Kidney epithelial cell (primary cell): Measurements from ENCODE around the gene CLSTN1. TPM values are rescaled to one million over a fixed set of nuclear protein-coding genes. Genes with fewer than 3 reads are reported as not detected.

Experiments
- DNase-seq: peaks from one replicate; pipeline ENCODE4 v3.0.0-alpha.2; 2010; ENCODE audit warnings: low read depth
- H3K27me3 ChIP-seq: 2 replicates; pipeline ENCODE4 v1.6.0; 2011; ENCODE audit warnings: low read length; ENCODE audit not compliant: control insufficient read depth, insufficient read depth
- H3K36me3 ChIP-seq: 2 replicates; pipeline ENCODE4 v1.5.1; 2011; ENCODE audit warnings: low read length; ENCODE audit not compliant: control insufficient read depth, insufficient read depth
- H3K4me3 ChIP-seq: 2 replicates; pipeline ENCODE4 v1.5.1; 2011; ENCODE audit warnings: low read depth, mild to moderate bottlenecking, control low read depth, low read length
- total RNA-seq: library from RNA; depleted of rRNA; stranded (reverse); fragments of >200 nt; gene quantifications from 2 replicates; pipeline ENCODE4 v1.2.3, GENCODE V29; 2015
- TF ChIP-seq, protein P1 (sequence below): IDR thresholded peaks from 2 replicates; pipeline ENCODE4 v1.5.1; 2011; ENCODE audit warnings: mild to moderate bottlenecking, moderate library complexity, low read length, control low read depth, inconsistent platforms; ENCODE audit not compliant: insufficient read depth, poor library complexity, severe bottlenecking

The CLSTN1 gene
- total RNA-seq, 1 donor from 2014 or later, result 115 TPM

DNA sequence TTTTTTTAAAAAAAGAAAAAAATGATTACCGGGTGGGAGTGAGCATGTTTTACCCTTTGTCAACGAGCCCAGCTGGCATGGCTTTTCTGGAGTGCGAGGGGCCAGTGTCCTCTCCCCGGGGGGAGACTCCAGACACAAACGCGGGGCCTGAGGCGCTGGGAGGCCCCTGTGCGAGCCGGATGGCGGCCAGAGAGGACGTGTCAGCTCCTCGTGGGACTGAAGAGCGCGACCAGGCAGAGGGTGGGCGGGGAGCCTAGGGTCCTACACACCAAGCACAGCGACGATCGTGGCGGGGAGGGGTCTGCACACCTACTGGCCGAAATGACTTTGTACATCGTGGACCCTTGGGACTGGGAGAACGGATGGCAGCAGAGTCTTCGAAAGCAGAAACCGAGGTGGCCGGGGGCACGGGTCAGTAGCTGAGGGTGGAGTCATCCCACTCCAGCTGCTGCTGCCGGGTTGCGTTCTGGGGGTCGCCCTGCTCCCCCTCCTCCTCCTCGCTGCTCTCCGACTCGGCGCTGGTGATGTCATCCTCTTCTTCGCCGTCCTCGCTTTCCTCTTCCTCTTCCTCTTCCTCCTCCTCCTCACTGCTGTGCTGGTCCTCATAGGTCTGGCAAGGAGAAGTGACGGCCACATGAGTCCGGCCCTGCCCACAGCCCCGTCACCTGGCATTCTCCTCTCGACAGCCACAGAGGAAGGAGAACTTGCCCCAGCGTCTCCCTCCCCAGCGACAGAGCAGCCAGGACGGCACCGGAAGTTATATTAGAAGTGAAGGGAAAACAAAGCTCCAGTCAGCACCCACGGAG, 93.5 kb downstream of the CLSTN1 start:
- TF ChIP-seq, protein P1, sequence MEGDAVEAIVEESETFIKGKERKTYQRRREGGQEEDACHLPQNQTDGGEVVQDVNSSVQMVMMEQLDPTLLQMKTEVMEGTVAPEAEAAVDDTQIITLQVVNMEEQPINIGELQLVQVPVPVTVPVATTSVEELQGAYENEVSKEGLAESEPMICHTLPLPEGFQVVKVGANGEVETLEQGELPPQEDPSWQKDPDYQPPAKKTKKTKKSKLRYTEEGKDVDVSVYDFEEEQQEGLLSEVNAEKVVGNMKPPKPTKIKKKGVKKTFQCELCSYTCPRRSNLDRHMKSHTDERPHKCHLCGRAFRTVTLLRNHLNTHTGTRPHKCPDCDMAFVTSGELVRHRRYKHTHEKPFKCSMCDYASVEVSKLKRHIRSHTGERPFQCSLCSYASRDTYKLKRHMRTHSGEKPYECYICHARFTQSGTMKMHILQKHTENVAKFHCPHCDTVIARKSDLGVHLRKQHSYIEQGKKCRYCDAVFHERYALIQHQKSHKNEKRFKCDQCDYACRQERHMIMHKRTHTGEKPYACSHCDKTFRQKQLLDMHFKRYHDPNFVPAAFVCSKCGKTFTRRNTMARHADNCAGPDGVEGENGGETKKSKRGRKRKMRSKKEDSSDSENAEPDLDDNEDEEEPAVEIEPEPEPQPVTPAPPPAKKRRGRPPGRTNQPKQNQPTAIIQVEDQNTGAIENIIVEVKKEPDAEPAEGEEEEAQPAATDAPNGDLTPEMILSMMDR, result no peak
- H3K27me3 ChIP-seq, result no peaks in the 10 kb centered on the region
- H3K36me3 ChIP-seq, result peaks cover 4% of the 10 kb centered on the region
- no peak overlapping the region for H3K4me3 ChIP-seq
- DNase-seq, result no peak

DNA sequence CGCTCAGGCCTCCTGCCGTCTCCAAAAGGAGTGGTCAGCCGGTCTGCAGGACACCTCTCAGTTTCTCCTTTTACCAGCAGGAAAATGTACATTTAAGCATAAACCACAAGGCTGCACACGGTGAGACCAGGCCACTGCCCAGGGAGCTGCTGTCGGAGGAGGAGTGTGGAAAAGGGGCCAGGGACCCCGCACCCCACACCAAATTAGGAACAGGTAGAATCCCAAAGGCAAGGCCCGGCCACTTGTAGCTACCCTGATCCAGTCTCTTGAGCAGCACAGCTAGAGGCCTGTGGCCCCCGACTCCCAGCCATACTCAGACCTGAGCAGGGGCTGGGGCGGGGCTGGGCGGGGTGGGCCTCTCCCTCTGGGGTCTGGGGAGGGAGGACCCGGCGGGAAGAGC, 94.2 kb downstream of the CLSTN1 start:
- Histone ChIP-seq H3K4me3 (no peak overlapping the region), H3K36me3 (peaks cover 5% of the 10 kb centered on the region), H3K27me3 (no peaks in the 10 kb centered on the region)
- TF ChIP-seq, protein P1, result no peak
- DNase-seq, result no peak

DNA sequence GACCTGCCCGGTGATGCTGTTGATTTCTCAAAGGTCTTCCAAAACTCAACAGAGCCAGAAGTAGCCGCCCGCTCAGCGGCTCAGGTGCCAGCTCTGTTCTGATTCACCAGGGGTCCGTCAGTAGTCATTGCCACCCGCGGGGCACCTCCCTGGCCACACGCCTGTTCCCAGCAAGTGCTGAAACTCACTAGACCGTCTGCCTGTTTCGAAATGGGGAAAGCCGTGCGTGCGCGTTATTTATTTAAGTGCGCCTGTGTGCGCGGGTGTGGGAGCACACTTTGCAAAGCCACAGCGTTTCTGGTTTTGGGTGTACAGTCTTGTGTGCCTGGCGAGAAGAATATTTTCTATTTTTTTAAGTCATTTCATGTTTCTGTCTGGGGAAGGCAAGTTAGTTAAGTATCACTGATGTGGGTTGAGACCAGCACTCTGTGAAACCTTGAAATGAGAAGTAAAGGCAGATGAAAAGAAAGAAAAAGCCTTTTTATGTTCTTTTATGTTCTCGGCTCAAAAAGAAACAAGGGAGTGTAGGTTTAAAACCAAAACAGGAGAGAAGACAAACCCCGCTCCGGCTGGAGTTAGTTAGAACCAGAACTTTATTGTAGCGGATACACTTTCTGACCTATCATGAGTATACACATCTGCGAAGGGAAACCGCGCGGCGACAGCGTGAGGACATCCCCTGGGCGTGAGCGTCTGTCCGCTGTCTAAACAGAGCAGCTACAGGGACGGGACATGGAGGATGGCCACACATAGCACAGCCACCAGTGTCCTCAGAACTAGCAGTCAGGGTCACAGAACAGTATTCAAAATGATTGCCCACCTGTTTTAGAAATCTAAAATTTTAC, 95.1 kb downstream of the CLSTN1 start:
- H3K36me3 ChIP-seq, result peaks cover 6% of the 10 kb centered on the region
- DNase-seq, result no peak
- no peaks in the 10 kb centered on the region for H3K27me3 ChIP-seq
- H3K4me3 ChIP-seq, result no peak overlapping the region
- TF ChIP-seq, protein P1, result no peak

DNA sequence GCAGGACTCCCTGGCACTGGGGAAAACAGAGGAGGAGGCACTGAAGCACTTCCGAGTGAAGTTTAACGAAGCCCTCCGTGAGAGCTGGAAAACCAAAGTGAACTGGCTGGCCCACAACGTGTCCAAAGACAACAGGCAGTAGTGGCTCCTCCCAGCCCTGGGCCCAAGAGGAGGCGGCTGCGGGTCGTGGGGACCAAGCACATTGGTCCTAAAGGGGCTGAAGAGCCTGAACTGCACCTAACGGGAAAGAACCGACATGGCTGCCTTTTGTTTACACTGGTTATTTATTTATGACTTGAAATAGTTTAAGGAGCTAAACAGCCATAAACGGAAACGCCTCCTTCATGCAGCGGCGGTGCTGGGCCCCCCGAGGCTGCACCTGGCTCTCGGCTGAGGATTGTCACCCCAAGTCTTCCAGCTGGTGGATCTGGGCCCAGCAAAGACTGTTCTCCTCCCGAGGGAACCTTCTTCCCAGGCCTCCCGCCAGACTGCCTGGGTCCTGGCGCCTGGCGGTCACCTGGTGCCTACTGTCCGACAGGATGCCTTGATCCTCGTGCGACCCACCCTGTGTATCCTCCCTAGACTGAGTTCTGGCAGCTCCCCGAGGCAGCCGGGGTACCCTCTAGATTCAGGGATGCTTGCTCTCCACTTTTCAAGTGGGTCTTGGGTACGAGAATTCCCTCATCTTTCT, 96.7 kb downstream of the CLSTN1 start:
- Histone ChIP-seq H3K36me3 (peaks cover 5% of the 10 kb centered on the region), H3K27me3 (no peaks in the 10 kb centered on the region), H3K4me3 (no peak overlapping the region)
- TF ChIP-seq, protein P1, result no peak
- DNase-seq, result no peak

DNA sequence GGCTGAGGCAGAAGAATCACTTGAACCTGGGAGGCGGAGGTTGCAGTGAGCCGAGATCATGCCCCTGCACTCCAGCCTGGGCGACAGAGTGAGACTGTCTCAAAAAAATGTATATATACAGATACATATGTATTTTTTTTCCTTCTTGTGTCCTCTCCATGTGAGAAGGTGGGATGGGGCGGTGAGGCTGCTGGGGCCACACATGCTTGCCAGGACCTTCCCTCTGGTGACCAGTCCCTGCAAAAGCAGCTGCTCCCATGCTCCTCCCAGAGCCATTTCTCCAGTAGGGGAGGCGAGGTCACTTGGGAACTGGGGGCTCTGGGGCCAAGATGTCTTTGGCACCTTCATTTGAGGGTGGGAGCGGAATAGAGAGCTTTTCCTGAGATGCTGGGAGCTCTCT, 97.4 kb downstream of the CLSTN1 start:
- Histone ChIP-seq H3K4me3 (no peak overlapping the region), H3K27me3 (no peaks in the 10 kb centered on the region), H3K36me3 (peaks cover 5% of the 10 kb centered on the region)
- no peak for DNase-seq
- TF ChIP-seq, protein P1, result no peak
